Kidney (tissue), 14 donors: ENCODE measurements around the gene TMEM120B. TPM values are rescaled to one million over a fixed set of nuclear protein-coding genes. Genes with fewer than 3 reads are reported as not detected.

Experiments
- DNase-seq, 5 donors: peaks; one replicate each; pipeline ENCODE4 v3.0.0-alpha.2; 2013 to 2020
- FAIRE-seq: peaks from 2 replicates; lab custom pipeline; 2012; peaks lifted over from hg19 to GRCh38; lab: Jason Lieb, UNC
- H3K27ac ChIP-seq, 2 donors: one replicate each; pipeline ENCODE4 v1.7.0; 2013; ENCODE audit warnings: low read depth in 2 of 2, low read length in 2 of 2, inconsistent platforms in 1 of 2
- H3K27me3 ChIP-seq: one replicate; pipeline ENCODE4 v1.7.1; 2013; ENCODE audit warnings: low read length, inconsistent platforms; ENCODE audit not compliant: control insufficient read depth, insufficient read depth
- H3K36me3 ChIP-seq, 3 donors: one replicate each; pipeline versions ENCODE4 v1.7.0 to v1.7.1; 2013; ENCODE audit warnings: low read length in 3 of 3, control low read depth in 1 of 3, inconsistent platforms in 1 of 3; ENCODE audit not compliant: insufficient read depth in 3 of 3, control insufficient read depth in 2 of 3
- H3K4me1 ChIP-seq, 3 donors: one replicate each; pipeline versions ENCODE4 v1.7.0 to v1.7.1; 2013; ENCODE audit warnings: low read length in 3 of 3, inconsistent platforms in 1 of 3, low read depth in 1 of 3; ENCODE audit not compliant: control insufficient read depth in 2 of 3, insufficient read depth in 2 of 3
- H3K4me3 ChIP-seq, 3 donors: one replicate each; pipeline versions ENCODE4 v1.7.0 to v1.8.1; 2013; ENCODE audit warnings: low read length in 3 of 3, control low read depth in 1 of 3, inconsistent platforms in 1 of 3
- H3K9ac ChIP-seq, 3 donors: one replicate each; pipeline versions ENCODE4 v1.7.0 to v1.7.1; 2013; ENCODE audit warnings: low read length in 3 of 3, control low read depth in 1 of 3, inconsistent platforms in 1 of 3
- H3K9me3 ChIP-seq, 3 donors: one replicate each; pipeline versions ENCODE4 v1.7.0 to v1.7.1; 2013; ENCODE audit warnings: low read length in 3 of 3, control low read depth in 1 of 3, inconsistent platforms in 1 of 3; ENCODE audit not compliant: control insufficient read depth in 2 of 3, insufficient read depth in 1 of 3
- intact Hi-C: fragments of 100-400 bp; cut with DNase I; formaldehyde crosslinking; loops from one replicate; pipeline ENCODE4 v1.11.1; 2022
- polyA plus RNA-seq: library from polyadenylated mRNA; stranded (reverse); fragments of 350-450 nt; fragmentation: Illumina TruSeq; extraction: RNeasy Lipid Tissue Mini Kit (QIAGEN cat#74804); gene quantifications from one replicate; pipeline ENCODE4 v1.2.3, GENCODE V29; 2014; ENCODE audit warnings: low read depth, low replicate concordance; ENCODE audit not compliant: insufficient read depth
- total RNA-seq: library from RNA; stranded (reverse); fragmentation: NEBNext Ultra II Directional; extraction: Animal tissue kit (Norgen Biotek cat#: 25700); gene quantifications from one replicate; pipeline ENCODE4 v1.2.1, GENCODE V29; 2021
- TF ChIP-seq, protein P1 (sequence below): IDR thresholded peaks from 3 replicates; pipeline ENCODE4 v1.5.1; 2012; ENCODE audit warnings: mild to moderate bottlenecking, moderate library complexity, borderline replicate concordance; ENCODE audit not compliant: insufficient read depth; ENCODE audit errors: extremely low read depth
- donor health status: control.
- donor health status: control.
- donor health status: control.
- donor health status: control.
- donor health status: control.
- donor health status: DM: yes; HTN: yes; CAD: no.
- donor health status: Normal renal cell carcinoma (clear cell type).

TMEM120B gene
- total and polyA plus RNA-seq, 2 donors from 2014 or later, result 9.0 to 14.2 TPM

DNA sequence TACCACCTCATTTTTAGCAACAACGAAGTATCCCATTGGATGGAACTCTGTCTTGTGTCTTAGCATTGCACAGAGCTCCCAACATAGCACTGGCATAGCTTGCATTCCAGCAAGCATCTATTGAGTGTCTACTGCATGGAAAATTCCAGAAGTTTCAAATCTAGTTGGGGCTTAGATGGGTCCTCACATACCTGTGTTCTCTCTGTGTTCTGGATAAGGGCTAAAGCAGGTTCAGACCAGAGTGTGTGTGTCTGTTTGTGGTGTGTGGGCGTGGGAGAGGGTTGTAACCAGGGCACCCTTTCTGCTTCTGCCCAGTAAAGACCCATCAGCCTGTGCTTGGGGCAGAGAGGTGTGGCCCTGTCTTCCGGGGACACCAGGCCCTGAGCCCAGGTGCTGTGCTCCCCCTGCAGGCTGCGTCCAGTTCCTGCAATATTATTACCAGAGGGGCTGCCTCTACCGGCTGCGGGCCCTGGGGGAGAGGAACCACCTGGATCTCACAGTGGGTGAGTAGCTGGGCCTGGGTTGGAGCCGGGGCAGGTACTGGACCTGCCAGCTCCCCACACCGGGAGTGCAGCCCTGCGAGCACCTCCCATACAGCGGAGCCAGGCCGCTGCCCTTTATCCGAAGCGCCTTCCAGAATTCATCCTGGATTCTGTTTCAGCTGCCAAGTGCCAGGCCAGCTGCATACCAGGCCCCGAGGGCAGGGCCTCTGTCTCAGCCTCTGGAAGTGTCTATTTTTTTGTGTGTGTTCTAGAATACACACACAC is 60.6 kb downstream of the TMEM120B start:
- H3K9me3 ChIP-seq, result no peaks in the 10 kb centered on the region
- peaks cover 0 to 21% (median 12%) of the 10 kb centered on the region in 3 donors for H3K4me1 ChIP-seq
- no peaks in the 10 kb centered on the region for H3K27me3 ChIP-seq
- FAIRE-seq, result no peak
- H3K9ac ChIP-seq, result peak overlapping the region in 2 of 3 donors; percentile 27 to 37
- no peak overlapping the region for H3K4me3 ChIP-seq
- H3K27ac ChIP-seq, result peak overlapping the region; percentile 1 to 51
- no peaks in the 10 kb centered on the region for H3K36me3 ChIP-seq
- TF ChIP-seq, protein P1, sequence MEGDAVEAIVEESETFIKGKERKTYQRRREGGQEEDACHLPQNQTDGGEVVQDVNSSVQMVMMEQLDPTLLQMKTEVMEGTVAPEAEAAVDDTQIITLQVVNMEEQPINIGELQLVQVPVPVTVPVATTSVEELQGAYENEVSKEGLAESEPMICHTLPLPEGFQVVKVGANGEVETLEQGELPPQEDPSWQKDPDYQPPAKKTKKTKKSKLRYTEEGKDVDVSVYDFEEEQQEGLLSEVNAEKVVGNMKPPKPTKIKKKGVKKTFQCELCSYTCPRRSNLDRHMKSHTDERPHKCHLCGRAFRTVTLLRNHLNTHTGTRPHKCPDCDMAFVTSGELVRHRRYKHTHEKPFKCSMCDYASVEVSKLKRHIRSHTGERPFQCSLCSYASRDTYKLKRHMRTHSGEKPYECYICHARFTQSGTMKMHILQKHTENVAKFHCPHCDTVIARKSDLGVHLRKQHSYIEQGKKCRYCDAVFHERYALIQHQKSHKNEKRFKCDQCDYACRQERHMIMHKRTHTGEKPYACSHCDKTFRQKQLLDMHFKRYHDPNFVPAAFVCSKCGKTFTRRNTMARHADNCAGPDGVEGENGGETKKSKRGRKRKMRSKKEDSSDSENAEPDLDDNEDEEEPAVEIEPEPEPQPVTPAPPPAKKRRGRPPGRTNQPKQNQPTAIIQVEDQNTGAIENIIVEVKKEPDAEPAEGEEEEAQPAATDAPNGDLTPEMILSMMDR, result peak; percentile 81
- intact Hi-C loops, result no loop called here
- DNase-seq, result peak; percentile 75 to 90 (median 84)

DNA sequence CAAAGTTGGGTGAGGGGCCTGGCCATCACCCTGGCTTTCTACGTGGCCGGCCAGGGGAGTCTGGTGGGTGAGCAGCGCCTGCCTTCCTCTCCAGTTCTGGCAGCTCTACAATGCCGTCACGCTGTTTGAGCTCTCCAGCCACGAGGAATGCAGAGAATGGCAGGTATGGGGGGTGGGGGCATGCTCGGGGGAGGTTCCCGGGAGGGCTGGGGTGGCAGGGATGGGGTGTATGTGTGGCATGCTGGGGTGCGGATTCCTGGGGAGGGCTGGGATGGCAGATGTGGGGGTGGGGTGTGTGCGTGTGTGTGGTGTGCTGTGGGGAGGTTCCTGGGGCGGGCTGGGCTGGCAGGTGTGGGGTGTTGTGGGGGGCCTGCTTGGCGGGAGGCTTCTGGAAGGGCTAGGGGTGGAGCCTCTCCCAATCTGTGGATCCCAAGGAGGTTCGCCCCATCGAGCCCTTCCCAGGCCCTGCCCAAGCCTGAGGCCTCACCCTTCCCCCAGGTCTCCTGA is 62.5 kb downstream of the TMEM120B start:
- intact Hi-C loops, result loop anchor here (5.0 kb wide), 1 partner anchor 68 kb away; no protein-coding TSS in a partner anchor
- H3K9ac ChIP-seq, result peak overlapping the region in 1 of 3 donors; percentile 26
- H3K4me3 ChIP-seq, result no peak overlapping the region
- H3K9me3 ChIP-seq, result no peaks in the 10 kb centered on the region
- peak overlapping the region; percentile 71 to 78 for H3K27ac ChIP-seq
- FAIRE-seq (no peak), DNase-seq (peak; percentile 85 to 93 (median 90))
- TF ChIP-seq, protein P1, result no peak
- H3K27me3 ChIP-seq, result no peaks in the 10 kb centered on the region
- peaks cover 0 to 19% (median 12%) of the 10 kb centered on the region in 3 donors for H3K4me1 ChIP-seq
- H3K36me3 ChIP-seq, result no peaks in the 10 kb centered on the region

DNA sequence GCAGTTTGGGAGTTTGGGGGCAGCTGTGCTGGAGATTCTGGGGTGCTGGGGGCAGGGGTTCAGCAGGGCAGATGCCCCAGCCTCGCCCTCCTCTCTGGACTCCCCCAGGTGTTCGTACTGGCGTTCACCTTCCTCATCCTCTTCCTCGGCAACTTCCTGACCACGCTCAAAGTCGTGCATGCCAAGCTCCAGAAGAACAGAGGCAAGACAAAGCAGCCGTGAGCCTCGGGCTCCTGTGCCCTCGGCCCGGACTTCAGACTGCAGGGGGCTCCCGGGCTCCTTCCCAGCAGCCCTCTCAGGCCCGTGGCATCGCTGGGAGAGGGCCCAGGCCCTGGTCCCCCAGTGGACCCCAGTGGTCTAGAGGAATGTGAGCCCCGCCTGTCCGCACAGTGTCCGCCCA is 62.9 kb downstream of the TMEM120B start:
- Histone ChIP-seq H3K9me3 (no peaks in the 10 kb centered on the region), H3K9ac (peak overlapping the region in 1 of 3 donors; percentile 19), H3K4me3 (no peak overlapping the region), H3K4me1 (peaks cover 0 to 18% (median 12%) of the 10 kb centered on the region in 3 donors), H3K27ac (peak overlapping the region; percentile 63 to 78), H3K27me3 (no peaks in the 10 kb centered on the region), H3K36me3 (no peaks in the 10 kb centered on the region)
- intact Hi-C loops, result loop anchor here (5.0 kb wide), 1 partner anchor 68 kb away; no protein-coding TSS in a partner anchor
- peak in 2 of 5 donors; percentile 61 to 68 for DNase-seq
- TF ChIP-seq, protein P1, result no peak
- FAIRE-seq, result no peak
